HuH-7.5 (cell line): ENCODE results near the gene AHCYL2.

ENCODE experiments used
- DNase-seq: peaks from one replicate; pipeline ENCODE4 v3.0.0; 2011; ENCODE audit warnings: low spot score

AHCYL2 gene

GRCh38 chr7:129224251-129225205, at the start of gene AHCYL2:
Gene AHCYL2 (plus strand): TSS chr7:129225030.
- DNase-seq, result peak; percentile 87

- DNase-seq, result no peak
Observed at GRCh38 chr7:129176916-129177710, 47.7 kb upstream of the AHCYL2 start.

GRCh38 chr7:129184981-129185670, 39.7 kb upstream of the AHCYL2 start:
- DNase-seq, result no peak

GRCh38 chr7:129186749-129187260, 38.0 kb upstream of the AHCYL2 start:
- DNase-seq, result no peak

- peak; percentile 40 for DNase-seq
Observed at GRCh38 chr7:129187681-129188371, 37.0 kb upstream of the AHCYL2 start.

- peak; percentile 83 for DNase-seq
Observed at GRCh38 chr7:129188372-129188891, 36.4 kb upstream of the AHCYL2 start, which contains the start of gene SMO. Gene SMO (plus strand): TSS chr7:129188633. CDS start chr7:129189152, 519 bp downstream.

- peak; percentile 62 for DNase-seq
Observed at GRCh38 chr7:129188892-129189660, 35.8 kb upstream of the AHCYL2 start.

- no peak for DNase-seq
Observed at GRCh38 chr7:129189661-129190310, 35.0 kb upstream of the AHCYL2 start.

GRCh38 chr7:129191272-129191671, 33.6 kb upstream of the AHCYL2 start:
- no peak for DNase-seq

GRCh38 chr7:129193892-129194291, 30.9 kb upstream of the AHCYL2 start:
- DNase-seq, result no peak

GRCh38 chr7:129197771-129198170, 27.1 kb upstream of the AHCYL2 start:
- no peak for DNase-seq

- no peak for DNase-seq
Observed at GRCh38 chr7:129199406-129199805, 25.4 kb upstream of the AHCYL2 start.

GRCh38 chr7:129202058-129202777, 22.6 kb upstream of the AHCYL2 start:
- no peak for DNase-seq

- no peak for DNase-seq
Observed at GRCh38 chr7:129203050-129203741, 21.6 kb upstream of the AHCYL2 start.

- DNase-seq, result no peak
Observed at GRCh38 chr7:129205126-129205818, 19.6 kb upstream of the AHCYL2 start.

GRCh38 chr7:129205987-129206785, 18.6 kb upstream of the AHCYL2 start:
- DNase-seq, result no peak

GRCh38 chr7:129208667-129209066, 16.2 kb upstream of the AHCYL2 start:
- DNase-seq, result no peak
